ENCODE results near the gene TRIM9.

The TRIM9 gene

GRCh38 chr14:50929506-50929905 is 165.4 kb downstream of the TRIM9 start:
- DNase-seq = no peak

DNA sequence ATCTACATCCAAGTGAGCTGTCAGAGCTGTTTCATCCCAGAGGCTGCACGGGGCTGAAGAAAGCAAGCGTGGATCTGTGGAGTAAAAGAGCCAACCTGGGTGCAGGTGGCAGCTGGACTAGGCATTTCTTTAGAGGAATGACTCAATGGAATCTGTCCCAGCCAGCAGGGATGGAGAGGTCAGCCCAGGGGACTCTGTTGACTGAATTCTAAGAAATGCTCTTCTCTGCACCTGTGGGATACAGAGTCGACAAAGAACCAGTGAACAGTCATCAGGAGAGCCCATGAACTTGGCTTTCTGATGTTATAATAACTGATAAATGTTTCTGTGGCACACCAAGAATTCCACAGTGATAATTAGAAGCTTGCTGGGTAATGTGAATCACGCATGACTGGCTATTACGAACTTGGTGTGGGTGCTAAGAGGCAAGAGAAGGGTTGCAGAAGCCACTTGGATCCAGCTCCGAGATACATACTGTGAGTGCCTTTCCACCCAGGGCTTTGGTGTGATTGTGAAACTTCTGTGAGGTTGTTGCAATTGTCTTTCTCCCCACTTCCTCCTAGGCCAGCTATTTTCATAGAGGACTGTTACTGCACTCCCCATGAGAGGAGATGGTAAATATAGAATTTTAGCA is 166.8 kb downstream of the TRIM9 start:
- DNase-seq = no peak

- DNase-seq = no peak
These were observed 168.0 kb downstream of the TRIM9 start for GRCh38 chr14:50926851-50927386.

All from NCI-H69 (cell line).